HL-60 (cell line): ENCODE data around the gene TPCN2.

Source experiments
- DNase-seq, 2 experiments: peaks; one replicate each; pipeline ENCODE4 v3.0.0-alpha.2; 2010 to 2020; ENCODE audit warnings: low read depth in 1 of 2, low spot score in 1 of 2
- H3K27ac ChIP-seq: fragments of 250-450 bp; sonication (Bioruptor Pico); replicated peaks from 2 replicates; pipeline ENCODE4 v1.5.1; 2020; ENCODE audit warnings: mild to moderate bottlenecking, moderate library complexity
- H3K27me3 ChIP-seq: fragments of 250-450 bp; sonication (Bioruptor Pico); 2 replicates; pipeline ENCODE4 v1.5.1; 2021; ENCODE audit warnings: mild to moderate bottlenecking, moderate library complexity; ENCODE audit not compliant: insufficient read depth, poor library complexity, severe bottlenecking
- H3K4me3 ChIP-seq: replicated peaks from 2 replicates; pipeline ENCODE4 v1.5.1; 2011; ENCODE audit warnings: mild to moderate bottlenecking, control low read depth, low read length; ENCODE audit not compliant: insufficient read depth
- GABPA ChIP-seq: IDR thresholded peaks from 2 replicates; pipeline ENCODE4 v1.6.1; 2012; ENCODE audit warnings: low read depth
- POLR2AphosphoS5 ChIP-seq: IDR thresholded peaks from 2 replicates; pipeline ENCODE4 v1.6.1; 2012; ENCODE audit warnings: low read depth
- SPI1 ChIP-seq: IDR thresholded peaks from 2 replicates; pipeline ENCODE4 v1.6.1; 2012; ENCODE audit warnings: low read depth, mild to moderate bottlenecking, borderline replicate concordance
- TF ChIP-seq, protein P1 (sequence below): IDR thresholded peaks from 2 replicates; pipeline ENCODE4 v1.6.1; 2012; ENCODE audit warnings: low read depth; ENCODE audit not compliant: insufficient replicate concordance
- TF ChIP-seq, protein P2 (sequence below): IDR thresholded peaks from one replicate; pipeline ENCODE4 v1.5.1; 2011; ENCODE audit warnings: low read length, control low read depth, inconsistent platforms; ENCODE audit not compliant: insufficient read depth

The TPCN2 gene

GRCh38 chr11:69131121-69131566 is 82.4 kb downstream of the TPCN2 start:
- no peak for DNase-seq
- Histone ChIP-seq H3K4me3 (no peak overlapping the region), H3K27me3 (no peaks in the 10 kb centered on the region), H3K27ac (no peak overlapping the region)
- TF ChIP-seq SPI1 (no peak), POLR2AphosphoS5 (no peak), GABPA (no peak)
- TF ChIP-seq, protein P1, sequence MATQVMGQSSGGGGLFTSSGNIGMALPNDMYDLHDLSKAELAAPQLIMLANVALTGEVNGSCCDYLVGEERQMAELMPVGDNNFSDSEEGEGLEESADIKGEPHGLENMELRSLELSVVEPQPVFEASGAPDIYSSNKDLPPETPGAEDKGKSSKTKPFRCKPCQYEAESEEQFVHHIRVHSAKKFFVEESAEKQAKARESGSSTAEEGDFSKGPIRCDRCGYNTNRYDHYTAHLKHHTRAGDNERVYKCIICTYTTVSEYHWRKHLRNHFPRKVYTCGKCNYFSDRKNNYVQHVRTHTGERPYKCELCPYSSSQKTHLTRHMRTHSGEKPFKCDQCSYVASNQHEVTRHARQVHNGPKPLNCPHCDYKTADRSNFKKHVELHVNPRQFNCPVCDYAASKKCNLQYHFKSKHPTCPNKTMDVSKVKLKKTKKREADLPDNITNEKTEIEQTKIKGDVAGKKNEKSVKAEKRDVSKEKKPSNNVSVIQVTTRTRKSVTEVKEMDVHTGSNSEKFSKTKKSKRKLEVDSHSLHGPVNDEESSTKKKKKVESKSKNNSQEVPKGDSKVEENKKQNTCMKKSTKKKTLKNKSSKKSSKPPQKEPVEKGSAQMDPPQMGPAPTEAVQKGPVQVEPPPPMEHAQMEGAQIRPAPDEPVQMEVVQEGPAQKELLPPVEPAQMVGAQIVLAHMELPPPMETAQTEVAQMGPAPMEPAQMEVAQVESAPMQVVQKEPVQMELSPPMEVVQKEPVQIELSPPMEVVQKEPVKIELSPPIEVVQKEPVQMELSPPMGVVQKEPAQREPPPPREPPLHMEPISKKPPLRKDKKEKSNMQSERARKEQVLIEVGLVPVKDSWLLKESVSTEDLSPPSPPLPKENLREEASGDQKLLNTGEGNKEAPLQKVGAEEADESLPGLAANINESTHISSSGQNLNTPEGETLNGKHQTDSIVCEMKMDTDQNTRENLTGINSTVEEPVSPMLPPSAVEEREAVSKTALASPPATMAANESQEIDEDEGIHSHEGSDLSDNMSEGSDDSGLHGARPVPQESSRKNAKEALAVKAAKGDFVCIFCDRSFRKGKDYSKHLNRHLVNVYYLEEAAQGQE: no peak
- TF ChIP-seq, protein P2, sequence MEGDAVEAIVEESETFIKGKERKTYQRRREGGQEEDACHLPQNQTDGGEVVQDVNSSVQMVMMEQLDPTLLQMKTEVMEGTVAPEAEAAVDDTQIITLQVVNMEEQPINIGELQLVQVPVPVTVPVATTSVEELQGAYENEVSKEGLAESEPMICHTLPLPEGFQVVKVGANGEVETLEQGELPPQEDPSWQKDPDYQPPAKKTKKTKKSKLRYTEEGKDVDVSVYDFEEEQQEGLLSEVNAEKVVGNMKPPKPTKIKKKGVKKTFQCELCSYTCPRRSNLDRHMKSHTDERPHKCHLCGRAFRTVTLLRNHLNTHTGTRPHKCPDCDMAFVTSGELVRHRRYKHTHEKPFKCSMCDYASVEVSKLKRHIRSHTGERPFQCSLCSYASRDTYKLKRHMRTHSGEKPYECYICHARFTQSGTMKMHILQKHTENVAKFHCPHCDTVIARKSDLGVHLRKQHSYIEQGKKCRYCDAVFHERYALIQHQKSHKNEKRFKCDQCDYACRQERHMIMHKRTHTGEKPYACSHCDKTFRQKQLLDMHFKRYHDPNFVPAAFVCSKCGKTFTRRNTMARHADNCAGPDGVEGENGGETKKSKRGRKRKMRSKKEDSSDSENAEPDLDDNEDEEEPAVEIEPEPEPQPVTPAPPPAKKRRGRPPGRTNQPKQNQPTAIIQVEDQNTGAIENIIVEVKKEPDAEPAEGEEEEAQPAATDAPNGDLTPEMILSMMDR: no peak

- DNase-seq: no peak
- Histone ChIP-seq H3K27me3 (no peaks in the 10 kb centered on the region), H3K4me3 (no peak overlapping the region), H3K27ac (no peak overlapping the region)
- TF ChIP-seq SPI1: no peak
- TF ChIP-seq, protein P2: no peak
These were observed 83.0 kb downstream of the TPCN2 start for GRCh38 chr11:69131644-69132300.

GRCh38 chr11:69132301-69132670 is 83.6 kb downstream of the TPCN2 start:
- TF ChIP-seq POLR2AphosphoS5: no peak
- TF ChIP-seq SPI1: no peak
- no peak for TF ChIP-seq GABPA
- TF ChIP-seq, protein P1: no peak
- TF ChIP-seq, protein P2: no peak
- Histone ChIP-seq H3K27ac (no peak overlapping the region), H3K27me3 (no peaks in the 10 kb centered on the region), H3K4me3 (no peak overlapping the region)
- no peak for DNase-seq

DNA sequence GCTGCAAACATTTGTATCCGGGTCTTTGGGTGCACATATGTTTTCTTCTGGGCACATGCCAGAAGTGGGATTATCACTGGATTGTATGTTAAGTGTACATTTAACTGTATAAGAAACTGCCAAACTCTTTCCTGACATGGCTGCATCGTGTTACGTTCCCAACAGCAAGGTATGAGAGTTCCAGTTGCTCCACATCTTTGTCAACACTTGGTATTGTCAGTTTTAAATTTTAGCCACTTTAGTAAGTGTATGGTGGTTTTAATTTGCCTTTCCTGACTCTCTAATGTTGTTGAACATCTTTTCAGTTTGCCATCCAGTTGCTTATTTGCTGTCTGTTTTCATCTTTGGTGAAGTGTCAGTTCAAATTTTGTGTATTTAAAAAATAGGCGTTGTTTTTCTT is 84.5 kb downstream of the TPCN2 start:
- H3K4me3 ChIP-seq: no peak overlapping the region
- no peak overlapping the region for H3K27ac ChIP-seq
- no peak for DNase-seq
- TF ChIP-seq, protein P1: no peak
- TF ChIP-seq GABPA (no peak), POLR2AphosphoS5 (no peak), SPI1 (no peak)
- TF ChIP-seq, protein P2: no peak
- no peaks in the 10 kb centered on the region for H3K27me3 ChIP-seq
